GM18502 (cell line): Measurements from ENCODE around the gene DAPK1.

Experiments used
- ATAC-seq: cut with Tn5 transposase; IDR thresholded peaks from one replicate; pipeline ENCODE4 v1.9.1; 2021; ENCODE audit warnings: mild to moderate bottlenecking; ENCODE audit not compliant: unreplicated experiment, poor library complexity

The DAPK1 gene

GRCh38 chr9:87749335-87750035 is 251.8 kb downstream of the DAPK1 start:
- ATAC-seq: no peak

- no peak for ATAC-seq
These were observed 253.1 kb downstream of the DAPK1 start for GRCh38 chr9:87750726-87751125.

GRCh38 chr9:87751423-87751822 is 253.8 kb downstream of the DAPK1 start:
- ATAC-seq: no peak

- ATAC-seq: no peak
These were observed 254.2 kb downstream of the DAPK1 start for GRCh38 chr9:87751868-87752267.

DNA sequence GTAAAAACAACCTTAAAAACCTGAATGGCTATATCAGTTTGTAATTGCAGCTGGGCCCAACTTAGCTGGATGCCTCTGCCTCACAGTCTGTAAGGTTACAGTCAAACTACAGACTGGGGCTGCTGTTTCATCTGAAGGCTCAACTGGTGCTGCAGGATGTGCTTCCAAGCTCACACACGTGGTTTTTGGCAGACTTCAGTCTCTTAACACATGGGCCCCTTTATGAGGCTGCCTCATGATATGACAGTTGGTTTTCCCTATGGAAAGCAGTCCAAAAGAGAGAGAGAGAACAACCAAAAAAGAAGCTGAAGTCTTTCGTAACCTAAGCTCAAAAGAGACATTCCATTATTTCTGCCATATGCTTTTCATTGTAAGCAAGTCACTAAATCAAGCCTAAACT is 255.6 kb downstream of the DAPK1 start:
- no peak for ATAC-seq
